GM12873 (cell line): ENCODE data around the gene EPHA3.

Experiments
- TF ChIP-seq, protein P1 (sequence below): IDR thresholded peaks from 2 replicates; pipeline ENCODE4 v1.5.1; 2012; ENCODE audit warnings: low read depth, mild to moderate bottlenecking, moderate library complexity, low read length, control low read depth; ENCODE audit not compliant: insufficient read depth; ENCODE audit errors: missing control alignments

Gene EPHA3

DNA sequence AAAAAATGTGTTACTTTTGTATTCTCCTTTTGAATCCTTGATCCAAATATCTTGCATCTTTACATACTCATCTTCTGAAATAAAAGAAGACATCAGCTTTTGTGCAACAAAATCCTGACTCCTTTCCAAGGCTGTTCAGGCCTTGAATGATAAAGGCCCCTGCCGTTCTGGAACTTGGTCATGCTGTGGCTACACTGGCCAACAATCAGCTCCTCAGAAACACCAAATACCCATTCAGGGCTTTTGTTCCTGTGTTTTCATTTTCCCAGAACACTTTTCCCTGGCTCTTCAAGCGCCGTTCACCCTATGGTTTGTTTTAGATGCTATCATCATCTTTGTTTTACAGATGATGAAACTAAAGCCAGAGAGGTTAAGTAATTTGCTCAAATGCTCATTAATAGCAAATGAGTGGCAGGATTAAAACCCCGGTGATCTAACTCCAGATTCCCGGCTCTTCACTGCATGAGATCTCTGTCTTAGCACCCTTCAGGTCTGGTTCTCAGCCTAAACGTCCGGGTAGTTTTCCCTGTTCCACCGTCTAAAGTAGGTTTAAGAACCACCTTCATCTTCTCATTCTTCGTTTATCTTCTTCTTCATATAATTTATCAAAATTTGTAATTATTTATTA is 58.3 kb downstream of the EPHA3 start:
- TF ChIP-seq, protein P1, sequence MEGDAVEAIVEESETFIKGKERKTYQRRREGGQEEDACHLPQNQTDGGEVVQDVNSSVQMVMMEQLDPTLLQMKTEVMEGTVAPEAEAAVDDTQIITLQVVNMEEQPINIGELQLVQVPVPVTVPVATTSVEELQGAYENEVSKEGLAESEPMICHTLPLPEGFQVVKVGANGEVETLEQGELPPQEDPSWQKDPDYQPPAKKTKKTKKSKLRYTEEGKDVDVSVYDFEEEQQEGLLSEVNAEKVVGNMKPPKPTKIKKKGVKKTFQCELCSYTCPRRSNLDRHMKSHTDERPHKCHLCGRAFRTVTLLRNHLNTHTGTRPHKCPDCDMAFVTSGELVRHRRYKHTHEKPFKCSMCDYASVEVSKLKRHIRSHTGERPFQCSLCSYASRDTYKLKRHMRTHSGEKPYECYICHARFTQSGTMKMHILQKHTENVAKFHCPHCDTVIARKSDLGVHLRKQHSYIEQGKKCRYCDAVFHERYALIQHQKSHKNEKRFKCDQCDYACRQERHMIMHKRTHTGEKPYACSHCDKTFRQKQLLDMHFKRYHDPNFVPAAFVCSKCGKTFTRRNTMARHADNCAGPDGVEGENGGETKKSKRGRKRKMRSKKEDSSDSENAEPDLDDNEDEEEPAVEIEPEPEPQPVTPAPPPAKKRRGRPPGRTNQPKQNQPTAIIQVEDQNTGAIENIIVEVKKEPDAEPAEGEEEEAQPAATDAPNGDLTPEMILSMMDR, result no peak

DNA sequence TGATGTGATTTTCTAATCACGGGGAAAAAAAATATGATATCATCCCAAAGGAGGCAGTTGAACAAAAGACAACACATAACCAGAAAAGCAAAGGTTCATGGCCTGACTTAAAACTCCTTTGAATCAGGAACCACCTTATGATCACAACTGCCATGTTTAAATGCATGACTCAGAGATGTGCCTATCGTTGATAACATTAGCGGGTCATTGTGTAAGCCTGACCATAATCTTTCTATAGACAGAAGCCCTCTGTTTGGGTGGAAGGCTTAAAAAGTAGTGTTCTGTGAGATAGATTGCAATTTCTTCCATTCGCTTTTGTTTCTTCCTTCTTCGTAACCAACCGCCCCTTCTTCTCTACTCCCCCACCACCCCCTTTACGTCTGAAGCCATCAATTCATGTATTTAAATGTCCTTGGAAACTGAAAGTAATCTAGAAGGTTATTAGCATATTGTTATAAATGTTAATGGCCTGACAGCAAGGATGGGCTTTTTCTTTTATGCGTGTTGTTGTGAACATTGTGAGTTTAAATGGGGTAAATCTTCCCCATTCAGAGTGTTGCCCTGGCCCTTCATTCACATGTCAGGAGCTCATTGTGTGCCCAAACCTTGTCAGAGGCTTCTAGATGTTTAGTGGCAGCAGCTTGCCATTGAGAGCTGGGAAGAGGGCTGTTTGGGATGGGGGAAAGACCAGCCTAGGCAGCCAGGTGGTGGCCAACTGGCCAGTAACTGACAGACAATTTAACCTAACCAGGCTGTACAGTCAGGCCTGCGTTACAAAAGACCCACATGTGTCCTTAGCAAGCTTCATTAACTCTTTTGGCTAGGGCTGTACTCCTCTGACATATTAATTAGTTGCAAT is 64.5 kb downstream of the EPHA3 start:
- TF ChIP-seq, protein P1, result no peak

- TF ChIP-seq, protein P1, result no peak
These were observed 66.1 kb downstream of the EPHA3 start for GRCh38 chr3:89173546-89173945.

DNA sequence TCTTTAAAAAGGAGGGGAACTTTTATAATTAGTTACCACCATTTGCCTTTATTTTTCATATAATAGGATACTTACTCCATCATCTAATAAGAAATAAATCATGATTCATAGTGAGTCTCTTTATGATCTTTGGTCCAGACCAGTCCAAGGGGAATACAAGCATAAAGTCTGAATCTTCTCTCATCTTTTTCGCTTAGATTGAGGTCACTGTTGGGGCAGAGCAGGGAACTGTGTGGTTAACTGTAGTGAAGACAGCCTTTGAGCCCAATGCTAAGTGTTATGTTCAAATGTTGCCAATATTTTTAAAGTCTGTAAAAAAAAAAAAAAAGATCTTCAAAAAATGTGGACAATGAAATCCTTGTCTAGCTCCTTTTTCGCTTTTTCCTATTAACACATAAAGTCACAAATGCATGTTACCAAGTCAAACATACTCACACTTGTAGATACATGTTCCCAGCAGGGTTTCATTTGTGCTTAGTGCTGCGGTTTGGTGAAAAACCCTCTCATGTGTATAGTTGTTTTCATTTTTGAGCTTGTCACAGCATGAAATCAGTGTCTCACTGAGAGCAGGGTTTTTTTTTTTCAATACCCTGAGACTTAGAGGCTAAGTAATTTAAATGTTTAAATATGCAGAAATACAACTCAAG is 72.1 kb downstream of the EPHA3 start:
- TF ChIP-seq, protein P1, result no peak

GRCh38 chr3:89180334-89180733 is 72.9 kb downstream of the EPHA3 start:
- TF ChIP-seq, protein P1, result no peak

DNA sequence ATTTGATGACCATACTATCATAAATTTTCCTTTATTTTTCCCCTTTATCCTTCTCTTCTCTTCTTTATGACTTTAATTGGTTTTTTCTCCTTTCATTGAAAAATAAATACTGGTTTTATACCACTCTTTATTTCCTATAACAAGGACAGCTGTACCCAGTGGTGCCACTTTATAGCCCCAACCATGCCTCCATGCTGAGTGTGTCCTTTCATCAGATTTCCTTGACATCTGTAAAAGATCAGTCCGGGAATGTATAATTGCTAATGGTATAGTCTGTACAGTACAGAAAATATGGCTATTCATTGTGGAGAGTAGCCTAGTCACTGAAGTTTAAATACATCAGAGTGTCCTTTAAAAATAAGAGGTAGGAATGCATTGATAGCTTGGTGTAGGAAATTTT is 74.6 kb downstream of the EPHA3 start:
- TF ChIP-seq, protein P1, result no peak

- TF ChIP-seq, protein P1, result no peak
These were observed 77.0 kb downstream of the EPHA3 start for GRCh38 chr3:89184151-89184995.
